ENCODE results near the gene SLC5A8.

The SLC5A8 gene, protein sequence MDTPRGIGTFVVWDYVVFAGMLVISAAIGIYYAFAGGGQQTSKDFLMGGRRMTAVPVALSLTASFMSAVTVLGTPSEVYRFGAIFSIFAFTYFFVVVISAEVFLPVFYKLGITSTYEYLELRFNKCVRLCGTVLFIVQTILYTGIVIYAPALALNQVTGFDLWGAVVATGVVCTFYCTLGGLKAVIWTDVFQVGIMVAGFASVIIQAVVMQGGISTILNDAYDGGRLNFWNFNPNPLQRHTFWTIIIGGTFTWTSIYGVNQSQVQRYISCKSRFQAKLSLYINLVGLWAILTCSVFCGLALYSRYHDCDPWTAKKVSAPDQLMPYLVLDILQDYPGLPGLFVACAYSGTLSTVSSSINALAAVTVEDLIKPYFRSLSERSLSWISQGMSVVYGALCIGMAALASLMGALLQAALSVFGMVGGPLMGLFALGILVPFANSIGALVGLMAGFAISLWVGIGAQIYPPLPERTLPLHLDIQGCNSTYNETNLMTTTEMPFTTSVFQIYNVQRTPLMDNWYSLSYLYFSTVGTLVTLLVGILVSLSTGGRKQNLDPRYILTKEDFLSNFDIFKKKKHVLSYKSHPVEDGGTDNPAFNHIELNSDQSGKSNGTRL

GRCh38 chr12:101209319-101210302 is at the start of gene SLC5A8:
Gene SLC5A8, minus strand, starts transcription at chr12:101210238. Its CDS starts 390 bp downstream, at chr12:101209848.
- TF ChIP-seq, protein P1, sequence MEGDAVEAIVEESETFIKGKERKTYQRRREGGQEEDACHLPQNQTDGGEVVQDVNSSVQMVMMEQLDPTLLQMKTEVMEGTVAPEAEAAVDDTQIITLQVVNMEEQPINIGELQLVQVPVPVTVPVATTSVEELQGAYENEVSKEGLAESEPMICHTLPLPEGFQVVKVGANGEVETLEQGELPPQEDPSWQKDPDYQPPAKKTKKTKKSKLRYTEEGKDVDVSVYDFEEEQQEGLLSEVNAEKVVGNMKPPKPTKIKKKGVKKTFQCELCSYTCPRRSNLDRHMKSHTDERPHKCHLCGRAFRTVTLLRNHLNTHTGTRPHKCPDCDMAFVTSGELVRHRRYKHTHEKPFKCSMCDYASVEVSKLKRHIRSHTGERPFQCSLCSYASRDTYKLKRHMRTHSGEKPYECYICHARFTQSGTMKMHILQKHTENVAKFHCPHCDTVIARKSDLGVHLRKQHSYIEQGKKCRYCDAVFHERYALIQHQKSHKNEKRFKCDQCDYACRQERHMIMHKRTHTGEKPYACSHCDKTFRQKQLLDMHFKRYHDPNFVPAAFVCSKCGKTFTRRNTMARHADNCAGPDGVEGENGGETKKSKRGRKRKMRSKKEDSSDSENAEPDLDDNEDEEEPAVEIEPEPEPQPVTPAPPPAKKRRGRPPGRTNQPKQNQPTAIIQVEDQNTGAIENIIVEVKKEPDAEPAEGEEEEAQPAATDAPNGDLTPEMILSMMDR (IDR thresholded peaks at IDR 0.05): no peak

- TF ChIP-seq, protein P1 (IDR thresholded peaks at IDR 0.05): no peak
Measured at GRCh38 chr12:101257357-101257756, 47.3 kb upstream of the SLC5A8 start.

DNA sequence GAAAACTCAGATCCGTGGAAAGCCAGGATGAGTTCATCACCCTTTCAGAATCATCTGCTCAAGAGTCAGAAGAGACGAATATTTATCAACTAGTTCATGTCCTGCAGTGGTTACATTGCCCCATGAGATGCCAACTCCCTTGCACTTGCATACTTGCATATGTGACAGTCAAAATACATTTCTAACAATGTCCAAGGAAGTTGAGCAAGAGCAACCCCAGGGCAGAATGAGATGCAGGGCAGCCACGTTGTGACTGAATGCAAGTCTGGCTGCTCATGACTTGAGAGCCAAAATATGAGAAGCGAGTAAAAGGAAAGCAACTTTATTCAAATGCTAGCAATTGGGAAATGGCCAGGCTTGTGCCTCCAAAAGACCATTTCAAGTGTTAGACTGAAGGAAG is 46.2 kb upstream of the SLC5A8 start:
- TF ChIP-seq, protein P1 (IDR thresholded peaks at IDR 0.05): no peak

DNA sequence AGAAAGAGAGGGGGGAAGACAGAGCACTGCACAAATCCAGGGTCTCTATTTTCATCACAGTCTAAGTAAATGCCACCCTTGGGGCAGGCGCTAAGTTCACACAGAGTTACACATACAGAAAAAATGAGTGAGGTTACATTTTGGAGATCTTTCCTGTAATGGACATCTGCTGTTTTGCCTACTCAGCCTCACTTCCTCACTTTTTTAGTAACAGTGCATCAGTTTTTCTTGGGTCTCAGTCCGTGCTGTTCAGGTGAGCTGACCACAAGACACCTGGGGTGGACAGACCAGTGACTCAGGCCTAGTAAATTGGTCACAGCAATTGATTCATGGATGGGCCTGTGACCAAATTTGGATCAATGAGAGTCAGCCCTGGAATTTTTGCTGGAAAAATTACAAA is 33.6 kb upstream of the SLC5A8 start:
- TF ChIP-seq, protein P1 (IDR thresholded peaks at IDR 0.05): no peak

- TF ChIP-seq, protein P1 (IDR thresholded peaks at IDR 0.05): no peak
Measured at GRCh38 chr12:101243074-101243473, 33.0 kb upstream of the SLC5A8 start.

DNA sequence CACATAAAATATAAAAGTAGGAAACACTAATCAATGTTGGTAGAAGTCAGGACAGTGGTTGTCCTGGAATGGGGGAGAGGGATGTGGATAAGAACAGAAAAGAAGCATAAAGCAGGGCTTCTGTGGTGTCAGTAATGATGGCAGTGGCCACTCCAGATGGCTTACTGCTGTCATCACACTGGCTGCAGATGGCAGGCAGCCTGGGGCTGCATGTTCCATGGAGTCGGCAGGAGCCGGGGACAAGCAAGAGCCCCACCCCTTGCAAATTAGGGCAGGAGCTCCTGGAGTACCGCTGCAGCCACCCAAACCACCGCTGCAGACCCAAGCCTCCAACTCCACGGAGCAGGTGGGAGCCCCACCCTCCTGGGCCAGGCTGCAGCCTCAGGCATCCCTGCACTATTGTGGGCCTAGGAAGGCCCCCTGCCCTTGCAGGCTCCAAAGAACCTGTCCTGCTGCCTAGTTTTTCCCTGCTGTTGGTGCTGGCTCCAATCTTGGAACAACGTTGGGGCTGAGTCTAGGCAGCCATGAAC is 28.8 kb upstream of the SLC5A8 start:
- TF ChIP-seq, protein P1 (IDR thresholded peaks at IDR 0.05): no peak

DNA sequence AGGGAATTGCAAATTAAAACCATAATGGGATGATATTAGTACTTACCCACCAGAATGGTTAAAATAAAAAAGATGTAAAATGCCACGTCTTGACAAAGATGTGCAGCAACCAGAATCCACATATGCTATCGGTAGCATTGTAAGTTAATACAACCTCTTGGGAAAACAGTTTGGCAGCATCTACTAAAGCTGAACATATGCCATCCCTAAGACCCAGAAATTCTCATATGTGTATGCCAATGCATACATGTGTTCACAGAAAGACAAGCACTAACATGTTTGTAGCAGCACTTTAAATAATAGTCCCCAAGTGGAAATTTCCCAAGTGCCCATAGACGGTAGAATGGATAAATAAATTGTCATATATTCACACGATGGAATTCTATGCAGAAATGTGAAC is 28.3 kb upstream of the SLC5A8 start:
- TF ChIP-seq, protein P1 (IDR thresholded peaks at IDR 0.05): no peak
